GM19351 (cell line): ENCODE results near the gene IRF1.
"Not testable (repeated sequence)": the region's sequence is repeated elsewhere in the genome, so short reads cannot be mapped to it uniquely, and the experiment has no call there.

ENCODE experiments used
- ATAC-seq: cut with Tn5 transposase; IDR thresholded peaks from one replicate; pipeline ENCODE4 v1.9.1; 2021; ENCODE audit warnings: mild to moderate bottlenecking, moderate library complexity; ENCODE audit not compliant: unreplicated experiment

IRF1 gene

DNA sequence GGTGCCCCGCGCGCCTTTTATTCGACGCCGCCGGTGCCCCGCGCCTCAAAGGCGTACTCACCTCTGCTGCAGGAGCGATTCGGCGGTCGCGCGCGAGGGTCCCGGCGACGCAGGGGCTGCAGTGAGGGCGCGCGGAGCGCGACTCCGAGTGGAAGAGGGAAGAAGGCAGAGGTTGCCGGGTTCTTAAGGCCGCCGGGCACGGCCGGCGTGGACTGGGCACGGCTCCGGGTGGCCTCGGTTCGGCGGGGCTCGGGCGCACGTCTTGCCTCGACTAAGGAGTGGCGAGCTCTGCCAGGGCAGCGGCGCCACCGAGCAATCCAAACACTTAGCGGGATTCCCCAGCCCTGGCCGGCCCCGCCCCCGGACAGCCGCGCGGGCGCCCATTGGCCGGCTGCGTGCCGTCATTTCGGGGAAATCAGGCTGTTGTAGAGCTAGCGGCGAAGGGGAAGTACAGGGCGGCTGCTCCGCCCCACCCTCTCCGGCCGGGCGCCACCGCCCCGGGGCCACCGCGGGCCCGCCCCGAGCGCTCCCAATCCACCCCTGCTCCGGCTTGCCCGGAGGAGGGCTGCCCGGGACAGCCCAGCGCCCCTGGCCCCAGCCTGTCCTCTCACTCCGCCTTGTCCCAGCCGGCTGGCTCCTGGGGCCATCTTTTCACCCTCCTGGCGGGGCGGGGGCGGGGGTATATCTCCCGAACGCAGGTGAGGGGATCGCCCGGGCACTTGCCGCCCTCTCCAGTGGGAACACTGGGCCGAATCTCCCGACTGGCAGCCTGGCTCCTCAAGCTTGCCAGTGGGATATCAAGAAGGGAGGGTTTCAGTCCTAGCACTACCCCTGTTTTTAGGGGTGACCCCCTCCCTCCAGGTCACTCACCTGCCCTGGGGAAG is at the start of gene IRF1:
Gene IRF1, minus strand, starts transcription at position 290 of the 884 bp plus-strand sequence. CDS start 1,295 bp downstream, outside the sequence.
- peak; percentile 79 for ATAC-seq

GRCh38 chr5:132540149-132540548 is 49.6 kb upstream of the IRF1 start:
- no peak for ATAC-seq

DNA sequence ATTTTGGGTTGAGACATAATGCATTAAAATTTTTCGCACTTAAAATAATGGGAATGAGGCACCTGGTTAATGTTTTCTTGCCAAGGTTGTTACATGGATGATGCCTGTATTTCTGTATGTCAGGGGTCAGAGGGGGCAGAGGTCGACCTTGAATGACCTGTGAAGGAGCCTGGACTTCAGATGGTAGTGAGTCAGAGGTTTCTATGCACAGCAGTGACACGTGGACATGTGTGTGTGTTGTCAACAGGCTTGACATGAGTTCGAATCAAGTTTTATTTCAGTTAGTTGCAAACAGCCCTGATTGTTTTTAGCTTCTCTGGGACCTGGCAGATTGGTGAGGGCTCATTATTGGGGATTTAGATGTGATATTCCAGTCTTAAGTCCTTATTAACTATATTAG is 49.1 kb upstream of the IRF1 start:
- no peak for ATAC-seq

GRCh38 chr5:132530946-132531345 is 40.4 kb upstream of the IRF1 start:
- ATAC-seq, result no peak

- ATAC-seq, result no peak
These were observed 38.5 kb upstream of the IRF1 start for GRCh38 chr5:132528866-132529634.

- no peak for ATAC-seq
These were observed 37.4 kb upstream of the IRF1 start for GRCh38 chr5:132528021-132528420.

- no peak for ATAC-seq
These were observed 36.5 kb upstream of the IRF1 start for GRCh38 chr5:132526974-132527564.

DNA sequence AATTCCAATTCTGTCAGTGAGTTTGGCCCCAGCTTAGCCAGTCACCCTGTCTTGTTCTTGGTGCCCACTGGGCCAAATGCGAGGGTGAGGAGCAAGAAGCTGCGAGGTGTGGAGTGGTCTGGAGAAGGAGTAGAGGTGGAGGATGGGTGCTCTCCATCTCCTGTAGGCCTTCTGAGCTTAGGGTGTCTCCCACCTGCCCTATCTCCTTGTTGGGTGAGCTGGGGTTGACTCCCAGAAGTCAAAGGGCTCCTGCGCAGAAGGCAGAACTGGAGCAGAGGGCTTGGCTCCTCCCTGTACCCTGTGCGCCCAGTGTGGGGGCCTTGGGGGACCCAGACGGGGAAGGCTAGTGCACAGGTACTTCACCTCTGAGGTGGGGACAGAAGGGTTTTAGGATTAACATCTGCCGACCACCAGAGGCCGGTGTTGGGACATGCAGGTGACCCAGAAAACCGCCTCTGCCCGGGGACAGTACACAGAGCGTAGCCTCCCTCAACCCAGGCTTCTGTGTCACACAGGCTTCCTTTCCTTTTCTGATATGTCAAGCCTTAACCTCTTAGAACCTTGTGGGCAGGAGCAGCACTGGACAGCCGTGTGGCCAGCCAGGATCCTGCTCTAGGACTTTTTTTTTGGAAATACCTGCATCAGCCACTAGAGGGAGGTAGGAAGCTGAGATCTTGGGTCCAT is 35.9 kb upstream of the IRF1 start:
- no peak for ATAC-seq

DNA sequence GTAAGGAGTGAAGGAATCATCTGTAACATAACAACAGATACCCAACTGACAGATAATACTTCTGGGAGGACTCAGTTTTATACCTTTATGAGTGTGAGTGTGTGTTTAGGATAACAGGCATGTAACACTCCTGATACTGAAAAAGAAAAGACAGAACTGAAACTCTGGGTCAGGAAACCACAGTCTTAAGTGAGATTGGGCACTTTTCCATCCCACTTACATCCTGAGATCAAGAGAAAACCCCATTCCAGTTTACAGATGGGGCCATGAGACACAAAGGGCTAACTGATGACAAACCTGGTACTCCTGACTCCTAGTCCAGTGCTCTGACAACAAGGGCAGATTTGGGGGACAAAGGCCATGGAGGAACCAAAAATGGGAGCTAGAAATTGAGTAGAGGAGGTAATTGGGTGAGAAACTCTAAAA is 34.7 kb upstream of the IRF1 start:
- peak; percentile 77 for ATAC-seq

GRCh38 chr5:132524877-132525276 is 34.3 kb upstream of the IRF1 start:
- not testable (repeated sequence) for ATAC-seq

DNA sequence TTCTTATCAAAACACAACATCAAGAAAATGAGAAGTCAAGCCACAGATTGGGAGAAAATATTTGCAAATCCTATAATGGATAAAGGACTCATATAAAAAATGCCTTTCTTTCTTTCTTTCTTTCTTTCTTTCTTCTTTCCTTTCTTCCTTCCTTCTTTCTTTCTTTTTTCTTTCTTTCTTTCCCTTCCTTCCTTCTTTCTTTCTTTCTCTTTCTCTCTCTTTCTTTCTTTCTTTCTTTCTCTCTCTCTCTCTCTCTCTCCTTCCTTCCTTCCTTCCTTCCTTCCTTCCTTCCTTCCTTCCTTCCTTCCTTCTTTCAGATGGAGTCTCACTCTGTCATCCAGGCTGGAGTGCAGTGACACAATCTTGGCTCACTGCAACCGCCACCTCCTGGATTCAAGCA is 31.5 kb upstream of the IRF1 start:
- not testable (repeated sequence) for ATAC-seq

DNA sequence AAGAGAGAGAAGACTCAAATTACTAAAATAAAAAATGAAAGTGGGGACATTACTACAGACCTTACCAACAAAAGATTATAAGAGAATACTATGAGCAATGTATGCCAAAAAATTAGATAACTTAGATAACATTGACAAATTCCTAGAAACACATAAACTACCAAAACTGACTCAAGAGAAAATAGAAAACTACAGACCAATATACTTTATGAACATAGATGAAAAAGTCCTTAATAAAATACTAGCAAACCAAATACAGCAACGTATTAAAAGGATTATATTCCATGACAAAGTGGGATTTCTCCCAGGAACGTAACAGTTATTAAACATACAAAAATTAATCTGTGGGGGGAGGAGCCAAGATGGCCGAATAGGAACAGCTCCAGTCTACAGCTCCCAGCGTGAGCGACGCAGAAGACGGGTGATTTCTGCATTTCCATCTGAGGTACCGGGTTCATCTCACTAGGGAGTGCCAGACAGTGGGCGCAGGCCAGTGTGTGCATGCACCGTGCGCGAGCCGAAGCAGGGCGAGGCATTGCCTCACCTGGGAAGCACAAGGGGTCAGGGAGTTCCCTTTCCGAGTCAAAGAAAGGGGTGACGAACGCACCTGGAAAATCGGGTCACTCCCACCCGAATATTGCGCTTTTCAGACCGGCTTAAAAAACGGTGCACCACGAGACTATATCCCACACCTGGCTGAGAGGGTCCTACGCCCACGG is 23.2 kb upstream of the IRF1 start:
- not testable (repeated sequence) for ATAC-seq

DNA sequence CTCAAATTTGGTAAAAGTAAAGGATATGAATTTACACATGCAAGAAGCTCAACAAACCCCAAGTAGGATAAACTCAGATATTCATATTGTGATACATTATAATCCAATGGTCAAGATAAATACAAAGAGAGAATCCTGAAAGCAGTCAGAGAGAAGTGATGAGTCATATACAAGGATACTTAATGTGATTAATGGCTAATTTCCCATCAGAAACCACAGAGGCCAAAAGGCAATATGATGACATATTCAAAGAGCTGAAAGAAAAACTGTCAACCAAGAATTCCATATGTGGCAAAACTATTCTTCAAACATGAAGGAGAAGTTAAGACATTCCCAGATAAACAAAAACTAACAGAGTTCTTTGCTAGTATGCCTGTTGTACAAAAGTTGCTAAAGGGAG is 19.5 kb upstream of the IRF1 start:
- ATAC-seq, result no peak

- ATAC-seq, result peak; percentile 77
These were observed 15.6 kb upstream of the IRF1 start for GRCh38 chr5:132506094-132506692.

DNA sequence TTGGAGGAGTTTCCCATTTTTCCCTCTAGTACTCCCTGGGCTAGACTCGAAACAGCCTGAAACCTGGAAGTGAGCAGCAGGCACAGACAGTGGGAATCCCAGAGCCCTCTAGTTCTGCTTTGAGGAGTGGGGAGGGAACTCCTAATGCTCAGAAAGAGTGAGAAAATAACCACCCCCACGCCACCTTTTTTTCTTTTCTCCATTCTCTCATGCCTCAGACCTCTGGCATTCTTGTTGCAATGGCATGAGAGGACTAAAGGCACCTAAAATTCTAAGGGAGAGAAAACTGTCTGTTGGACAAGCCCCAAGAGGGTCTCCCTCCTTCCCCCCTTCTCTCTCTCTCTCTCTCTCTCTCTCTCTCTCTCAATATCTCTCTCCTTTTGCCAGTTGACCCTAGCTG is 15.1 kb upstream of the IRF1 start:
- no peak for ATAC-seq

GRCh38 chr5:132504746-132505145 is 14.2 kb upstream of the IRF1 start:
- no peak for ATAC-seq

DNA sequence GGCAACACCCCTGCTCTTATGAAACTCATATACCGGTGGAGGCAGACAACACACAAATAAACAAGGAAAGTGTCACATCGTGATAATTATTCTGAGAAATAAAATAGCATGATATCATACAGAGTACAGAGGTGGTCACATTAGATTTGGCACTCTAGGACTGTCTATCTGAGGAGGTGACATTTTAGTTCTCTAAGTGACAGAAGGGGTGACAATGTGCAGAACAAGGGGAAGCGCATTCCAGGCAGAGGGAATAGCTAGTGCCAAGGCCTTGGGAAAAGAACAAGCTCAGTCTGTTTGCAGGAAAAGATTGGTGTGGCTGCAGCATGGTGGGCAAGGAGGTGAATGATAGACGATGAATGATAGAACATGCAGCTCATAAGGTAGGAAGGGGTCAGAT is 12.7 kb upstream of the IRF1 start:
- no peak for ATAC-seq

GRCh38 chr5:132501961-132502931 is 11.7 kb upstream of the IRF1 start:
- no peak for ATAC-seq

GRCh38 chr5:132501629-132501956 is 11.0 kb upstream of the IRF1 start:
- no peak for ATAC-seq
